ENCODE data around the gene ENOX2. TPM values are rescaled to one million over a fixed set of nuclear protein-coding genes. Genes with fewer than 3 reads are reported as not detected.

Gene ENOX2
- total and polyA plus RNA-seq, 2 experiments from 2014 or later: 8.7 to 9.0 TPM

- TF ChIP-seq CTCF (IDR thresholded peaks at IDR 0.05; ENCODE audit: poor library complexity) (no peak), EZH2phosphoT487 (IDR thresholded peaks at IDR 0.05; ENCODE audit: low read depth, severe bottlenecking, unreplicated experiment) (no peak), EZH2 (IDR thresholded peaks at IDR 0.05; ENCODE audit: borderline replicate concordance) (no peak)
- no peak overlapping the region for H3K4me3 ChIP-seq
- no peaks in the 10 kb centered on the region for H4K20me1 ChIP-seq (ENCODE audit: insufficient read depth, poor library complexity, severe bottlenecking)
- H3K27me3 ChIP-seq: no peaks in the 10 kb centered on the region
- H3K27ac ChIP-seq: no peak overlapping the region
- H3K9me2 ChIP-seq (replicated peaks; ENCODE audit: insufficient read depth): no peaks in the 10 kb centered on the region
- H3K36me3 ChIP-seq (replicated peaks; ENCODE audit: insufficient read depth, low read depth): no peaks in the 10 kb centered on the region
- DNase-seq (ENCODE audit: low spot score): no peak
- H3K9me3 ChIP-seq (ENCODE audit: low read depth): no peaks in the 10 kb centered on the region
- H3K4me2 ChIP-seq: no peak overlapping the region
- WGBS (ENCODE audit: low lambda C conversion rate, missing lambda C conversion rate): 35% methylated on average over 4 of the region's 4 CpGs
- no peaks in the 10 kb centered on the region for H3K79me2 ChIP-seq
- H3K4me1 ChIP-seq (ENCODE audit: insufficient read depth): no peaks in the 10 kb centered on the region
- no peak overlapping the region for H2AFZ ChIP-seq
These were observed 130.8 kb downstream of the ENOX2 start for GRCh38 chrX:130772105-130772775.

GRCh38 chrX:130771648-130772047, 131.4 kb downstream of the ENOX2 start:
- no peak for TF ChIP-seq CTCF (IDR thresholded peaks at IDR 0.05; ENCODE audit: poor library complexity)
- Histone ChIP-seq H3K79me2 (no peaks in the 10 kb centered on the region), H2AFZ (no peak overlapping the region), H3K9me2 (replicated peaks; ENCODE audit: insufficient read depth) (no peaks in the 10 kb centered on the region), H3K27ac (no peak overlapping the region), H3K9me3 (ENCODE audit: low read depth) (no peaks in the 10 kb centered on the region), H3K4me1 (ENCODE audit: insufficient read depth) (no peaks in the 10 kb centered on the region), H3K27me3 (no peaks in the 10 kb centered on the region), H4K20me1 (ENCODE audit: insufficient read depth, poor library complexity, severe bottlenecking) (no peaks in the 10 kb centered on the region), H3K4me3 (no peak overlapping the region), H3K36me3 (replicated peaks; ENCODE audit: insufficient read depth, low read depth) (no peaks in the 10 kb centered on the region), H3K4me2 (no peak overlapping the region)
- 39% methylated on average over 1 of the region's 1 CpG for WGBS (ENCODE audit: low lambda C conversion rate, missing lambda C conversion rate)
- DNase-seq (ENCODE audit: low spot score): no peak

GRCh38 chrX:130771230-130771629, 131.8 kb downstream of the ENOX2 start:
- Histone ChIP-seq H3K4me1 (ENCODE audit: insufficient read depth) (no peaks in the 10 kb centered on the region), H3K27ac (no peak overlapping the region), H4K20me1 (ENCODE audit: insufficient read depth, poor library complexity, severe bottlenecking) (no peaks in the 10 kb centered on the region), H3K9me2 (replicated peaks; ENCODE audit: insufficient read depth) (no peaks in the 10 kb centered on the region), H3K9me3 (ENCODE audit: low read depth) (no peaks in the 10 kb centered on the region), H3K27me3 (no peaks in the 10 kb centered on the region), H3K36me3 (replicated peaks; ENCODE audit: insufficient read depth, low read depth) (no peaks in the 10 kb centered on the region), H3K4me3 (no peak overlapping the region), H3K79me2 (no peaks in the 10 kb centered on the region), H3K4me2 (no peak overlapping the region), H2AFZ (no peak overlapping the region)
- WGBS (ENCODE audit: low lambda C conversion rate, missing lambda C conversion rate): 60% methylated on average over 2 of the region's 2 CpGs
- no peak for DNase-seq (ENCODE audit: low spot score)
- no peak for TF ChIP-seq EZH2phosphoT487 (IDR thresholded peaks at IDR 0.05; ENCODE audit: low read depth, severe bottlenecking, unreplicated experiment)
- TF ChIP-seq EZH2 (IDR thresholded peaks at IDR 0.05; ENCODE audit: borderline replicate concordance): no peak
- no peak for TF ChIP-seq CTCF (IDR thresholded peaks at IDR 0.05; ENCODE audit: poor library complexity)

Data from hepatocyte (in vitro differentiated cells).